ENCODE results near the gene IFT81.

The IFT81 gene

GRCh38 chr12:110168732-110169455 lies 44.7 kb downstream of the IFT81 start:
- in situ Hi-C loops (cut with MboI; ENCODE audit: low sequenced_read_pairs, unreplicated experiment) = no loop called here
- TF ChIP-seq, protein P1, sequence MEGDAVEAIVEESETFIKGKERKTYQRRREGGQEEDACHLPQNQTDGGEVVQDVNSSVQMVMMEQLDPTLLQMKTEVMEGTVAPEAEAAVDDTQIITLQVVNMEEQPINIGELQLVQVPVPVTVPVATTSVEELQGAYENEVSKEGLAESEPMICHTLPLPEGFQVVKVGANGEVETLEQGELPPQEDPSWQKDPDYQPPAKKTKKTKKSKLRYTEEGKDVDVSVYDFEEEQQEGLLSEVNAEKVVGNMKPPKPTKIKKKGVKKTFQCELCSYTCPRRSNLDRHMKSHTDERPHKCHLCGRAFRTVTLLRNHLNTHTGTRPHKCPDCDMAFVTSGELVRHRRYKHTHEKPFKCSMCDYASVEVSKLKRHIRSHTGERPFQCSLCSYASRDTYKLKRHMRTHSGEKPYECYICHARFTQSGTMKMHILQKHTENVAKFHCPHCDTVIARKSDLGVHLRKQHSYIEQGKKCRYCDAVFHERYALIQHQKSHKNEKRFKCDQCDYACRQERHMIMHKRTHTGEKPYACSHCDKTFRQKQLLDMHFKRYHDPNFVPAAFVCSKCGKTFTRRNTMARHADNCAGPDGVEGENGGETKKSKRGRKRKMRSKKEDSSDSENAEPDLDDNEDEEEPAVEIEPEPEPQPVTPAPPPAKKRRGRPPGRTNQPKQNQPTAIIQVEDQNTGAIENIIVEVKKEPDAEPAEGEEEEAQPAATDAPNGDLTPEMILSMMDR (IDR thresholded peaks at IDR 0.05; ENCODE audit: borderline replicate concordance, control extremely low read depth, extremely low read depth, insufficient read depth, missing control alignments) = no peak
- no peak for DNase-seq (ENCODE audit: low spot score)

- no peak for DNase-seq (ENCODE audit: low spot score)
- TF ChIP-seq, protein P1 (IDR thresholded peaks at IDR 0.05; ENCODE audit: borderline replicate concordance, control extremely low read depth, extremely low read depth, insufficient read depth, missing control alignments) = no peak
- in situ Hi-C loops (cut with MboI; ENCODE audit: low sequenced_read_pairs, unreplicated experiment) = no loop called here
Measured at GRCh38 chr12:110170535-110171185, 46.5 kb downstream of the IFT81 start.

GRCh38 chr12:110171186-110171538 lies 47.0 kb downstream of the IFT81 start:
- in situ Hi-C loops (cut with MboI; ENCODE audit: low sequenced_read_pairs, unreplicated experiment) = no loop called here
- DNase-seq (ENCODE audit: low spot score) = no peak
- TF ChIP-seq, protein P1 (IDR thresholded peaks at IDR 0.05; ENCODE audit: borderline replicate concordance, control extremely low read depth, extremely low read depth, insufficient read depth, missing control alignments) = no peak

- in situ Hi-C loops (cut with MboI; ENCODE audit: low sequenced_read_pairs, unreplicated experiment) = no loop called here
- TF ChIP-seq, protein P1 (IDR thresholded peaks at IDR 0.05; ENCODE audit: borderline replicate concordance, control extremely low read depth, extremely low read depth, insufficient read depth, missing control alignments) = no peak
- DNase-seq (ENCODE audit: low spot score) = no peak
Measured at GRCh38 chr12:110171636-110172035, 47.5 kb downstream of the IFT81 start.

DNA sequence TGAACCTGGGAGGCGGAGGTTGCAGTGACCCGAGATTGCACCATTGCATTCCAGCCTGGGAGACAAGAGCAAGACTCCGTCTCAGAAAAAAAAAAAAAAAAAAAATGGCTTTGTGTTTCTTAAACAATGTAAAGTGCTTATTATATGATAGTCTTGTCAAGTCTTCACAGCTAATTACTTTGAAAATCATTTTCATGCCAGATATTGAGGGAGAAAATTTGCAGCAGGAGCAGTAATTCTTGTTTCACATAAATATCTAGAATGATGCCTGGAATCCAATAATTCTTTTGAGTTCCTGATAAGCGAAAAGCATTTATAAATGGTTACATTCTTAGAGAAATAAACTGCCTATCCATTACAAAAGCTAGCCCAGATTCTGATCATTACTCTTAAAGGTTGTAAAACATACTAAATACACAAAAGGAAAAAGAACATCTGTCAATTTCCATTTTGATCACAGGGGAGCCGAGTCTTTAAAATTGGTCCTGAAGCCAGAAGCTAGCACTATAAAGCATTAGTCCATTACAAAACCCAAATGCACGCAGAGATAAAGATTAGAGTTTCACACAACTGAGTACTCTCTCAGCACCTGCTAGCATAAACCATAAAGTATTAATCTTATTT lies 50.3 kb downstream of the IFT81 start:
- no peak for DNase-seq (ENCODE audit: low spot score)
- in situ Hi-C loops (cut with MboI; ENCODE audit: low sequenced_read_pairs, unreplicated experiment) = no loop called here
- TF ChIP-seq, protein P1 (IDR thresholded peaks at IDR 0.05; ENCODE audit: borderline replicate concordance, control extremely low read depth, extremely low read depth, insufficient read depth, missing control alignments) = no peak

DNA sequence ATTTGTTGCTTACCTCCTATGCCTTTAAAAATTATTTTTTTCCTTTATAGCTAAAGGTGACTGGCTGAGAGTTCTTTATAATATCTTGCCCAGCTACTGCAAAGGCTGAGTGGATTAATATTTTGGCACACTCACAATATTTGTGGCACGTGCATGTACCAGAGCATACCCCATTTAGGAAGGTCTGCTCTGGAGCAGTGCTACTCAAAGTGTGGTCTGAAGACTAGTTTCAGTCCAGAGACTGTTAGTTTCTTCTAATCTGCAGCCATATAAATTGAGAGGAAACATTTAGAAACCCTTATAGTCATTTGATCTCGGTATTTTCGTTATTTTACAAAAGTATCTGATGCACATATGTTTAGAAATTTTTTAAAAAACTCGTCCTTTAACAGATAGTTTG lies 51.0 kb downstream of the IFT81 start:
- DNase-seq (ENCODE audit: low spot score) = no peak
- TF ChIP-seq, protein P1 (IDR thresholded peaks at IDR 0.05; ENCODE audit: borderline replicate concordance, control extremely low read depth, extremely low read depth, insufficient read depth, missing control alignments) = no peak
- in situ Hi-C loops (cut with MboI; ENCODE audit: low sequenced_read_pairs, unreplicated experiment) = no loop called here
